SK-N-SH treated with all-trans-retinoic acid at 6 μM for 48 hours (cell line): ENCODE data around the gene KHDRBS2.

Experiments
- ARNTL ChIP-seq: fragments of 450-650 bp; formaldehyde crosslinking; IDR thresholded peaks from 2 replicates; pipeline ENCODE4 v1.5.0; 2020; ENCODE audit warnings: low read depth, mild to moderate bottlenecking, moderate library complexity, borderline replicate concordance
- CSDC2 ChIP-seq: fragments of 250-450 bp; sonication (Bioruptor Pico); IDR thresholded peaks from 2 replicates; pipeline ENCODE4 v1.5.0; 2020; ENCODE audit warnings: mild to moderate bottlenecking, moderate library complexity
- CSRNP3 ChIP-seq: fragments of 250-450 bp; sonication (Bioruptor Pico); IDR thresholded peaks from 2 replicates; pipeline ENCODE4 v1.5.1; 2021; ENCODE audit warnings: mild to moderate bottlenecking, moderate library complexity
- OSR1 ChIP-seq: fragments of 250-450 bp; sonication (Bioruptor Pico); IDR thresholded peaks from 2 replicates; pipeline ENCODE4 v1.8.0; 2022; ENCODE audit warnings: moderate library complexity, mild to moderate bottlenecking, inconsistent platforms
- PATZ1 ChIP-seq: fragments of 250-450 bp; sonication (Bioruptor Pico); IDR thresholded peaks from 2 replicates; pipeline ENCODE4 v1.8.0; 2020; ENCODE audit warnings: mild to moderate bottlenecking, moderate library complexity, borderline replicate concordance
- POU6F1 ChIP-seq: fragments of 250-450 bp; sonication (Bioruptor Pico); IDR thresholded peaks from 2 replicates; pipeline ENCODE4 v1.8.0; 2021; ENCODE audit warnings: low read depth, mild to moderate bottlenecking, moderate library complexity, borderline replicate concordance
- ZFP3 ChIP-seq: fragments of 250-450 bp; sonication (Bioruptor Pico); IDR thresholded peaks from 2 replicates; pipeline ENCODE4 v1.5.0; 2020; ENCODE audit warnings: mild to moderate bottlenecking, moderate library complexity
- ZNF8 ChIP-seq: fragments of 450-650 bp; formaldehyde crosslinking; IDR thresholded peaks from 2 replicates; pipeline ENCODE4 v1.5.0; 2020; ENCODE audit warnings: mild to moderate bottlenecking, moderate library complexity

GRCh38 chr6:61935242-61935846, 350.7 kb downstream of the KHDRBS2 start:
- TF ChIP-seq ZNF8 (CRISPR knock-in tag) (no peak), PATZ1 (CRISPR knock-in tag) (no peak), OSR1 (CRISPR knock-in tag) (no peak), POU6F1 (CRISPR knock-in tag) (no peak), ZFP3 (no peak), CSDC2 (CRISPR knock-in tag) (no peak), ARNTL (CRISPR knock-in tag) (no peak), CSRNP3 (no peak)
